Measurements from ENCODE around the gene CD302.
"Not testable (repeated sequence)": the region's sequence is repeated elsewhere in the genome, so short reads cannot be mapped to it uniquely, and the experiment has no call there.

Gene CD302

DNA sequence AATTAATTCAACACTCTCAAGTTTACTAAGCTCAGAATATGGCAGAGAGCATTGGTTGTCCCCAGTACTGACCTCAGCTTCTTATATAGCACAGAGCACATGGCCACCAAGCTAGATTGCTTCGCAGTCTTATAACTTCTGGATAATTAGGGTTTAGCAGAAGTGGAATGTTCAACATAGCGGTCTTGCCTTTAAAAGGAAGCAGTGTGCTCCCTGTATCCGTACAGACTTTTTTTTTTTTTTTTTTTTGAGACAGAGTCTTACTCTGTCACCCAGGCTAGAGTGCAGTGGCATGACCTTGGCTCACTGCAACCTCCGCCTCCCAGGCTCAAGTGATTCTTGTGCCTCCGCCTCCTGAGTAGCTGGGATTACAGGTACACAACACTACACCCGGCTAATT lies 13.3 kb downstream of the CD302 start:
- DNase-seq, H3K9me3 Mint-ChIP-seq, H3K4me1 Mint-ChIP-seq, H3K4me3 Mint-ChIP-seq, CTCF ChIA-PET, H3K36me3 Mint-ChIP-seq, H3K27ac Mint-ChIP-seq: not testable (repeated sequence)
- peaks cover 10% of the 10 kb centered on the region for H3K27me3 Mint-ChIP-seq

DNA sequence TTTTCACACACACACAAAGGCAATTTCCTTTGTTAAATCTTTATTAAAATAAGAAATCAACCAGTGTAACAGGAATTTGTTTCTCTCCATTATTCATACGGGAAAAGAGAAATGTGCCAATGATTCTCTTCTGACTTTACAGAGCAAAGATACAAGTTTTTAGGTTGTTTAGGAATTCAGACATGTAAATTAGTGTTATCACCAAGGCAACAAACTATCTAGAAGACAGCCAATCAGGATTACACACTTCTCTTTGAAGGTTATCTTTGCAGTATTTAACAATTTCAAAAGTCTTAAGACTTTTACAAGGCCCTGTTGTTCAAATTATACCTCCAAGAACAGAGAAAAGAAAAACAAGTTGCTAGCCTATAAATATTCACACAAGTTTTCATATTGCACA lies 14.5 kb downstream of the CD302 start:
- Mint-ChIP-seq H3K4me3 (no peak overlapping the region), H3K36me3 (no peaks in the 10 kb centered on the region), H3K27ac (no peak overlapping the region), H3K9me3 (no peaks in the 10 kb centered on the region), H3K27me3 (peaks cover 10% of the 10 kb centered on the region), H3K4me1 (no peaks in the 10 kb centered on the region)
- DNase-seq = no peak
- CTCF ChIA-PET = no interaction called here

DNA sequence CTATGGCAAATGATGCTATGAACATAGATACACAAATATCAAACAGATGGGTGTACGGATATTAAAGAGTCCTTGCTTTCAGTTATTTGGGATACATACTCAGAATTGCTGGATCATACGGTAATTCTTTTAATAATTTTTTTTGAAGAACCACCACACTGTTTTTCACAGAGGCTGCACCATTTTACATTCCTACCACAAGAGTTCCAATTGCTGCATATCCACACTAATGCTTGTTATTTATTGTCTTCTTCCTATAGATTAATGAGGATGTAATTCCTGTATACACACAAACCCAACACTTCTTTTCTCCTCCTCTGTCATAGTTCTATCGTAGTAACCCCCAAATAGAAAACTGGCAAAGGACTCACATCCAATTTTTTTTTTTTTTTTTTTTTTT lies 21.7 kb downstream of the CD302 start:
- CTCF ChIA-PET = no interaction called here
- H3K4me1 Mint-ChIP-seq = no peaks in the 10 kb centered on the region
- H3K27me3 Mint-ChIP-seq = peaks cover 1% of the 10 kb centered on the region
- H3K4me3 Mint-ChIP-seq = no peak overlapping the region
- peaks cover 24% of the 10 kb centered on the region for H3K36me3 Mint-ChIP-seq
- no peaks in the 10 kb centered on the region for H3K9me3 Mint-ChIP-seq
- no peak overlapping the region for H3K27ac Mint-ChIP-seq
- no peak for DNase-seq

DNA sequence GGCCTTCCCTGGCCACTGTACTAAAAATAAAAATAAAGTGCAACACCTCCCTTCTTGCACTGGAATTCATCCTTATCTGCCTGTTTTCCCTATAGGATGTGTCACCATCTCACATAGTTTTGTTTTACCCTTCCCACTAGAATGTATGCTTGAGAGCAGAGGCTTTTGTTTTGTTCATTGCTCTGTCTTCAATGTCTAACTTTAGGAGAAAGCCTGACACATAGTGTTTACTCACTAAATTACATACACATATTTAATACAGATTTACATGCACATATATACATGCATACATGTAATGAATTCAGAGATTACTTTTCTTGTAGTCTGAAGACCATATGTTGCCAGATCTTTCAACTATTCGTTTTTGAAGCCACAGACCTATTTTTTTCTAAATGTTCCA lies 23.0 kb downstream of the CD302 start:
- Mint-ChIP-seq H3K4me3 (no peak overlapping the region), H3K9me3 (no peaks in the 10 kb centered on the region), H3K36me3 (peaks cover 30% of the 10 kb centered on the region), H3K4me1 (no peaks in the 10 kb centered on the region), H3K27me3 (no peaks in the 10 kb centered on the region), H3K27ac (no peak overlapping the region)
- DNase-seq = no peak
- CTCF ChIA-PET = no interaction called here

DNA sequence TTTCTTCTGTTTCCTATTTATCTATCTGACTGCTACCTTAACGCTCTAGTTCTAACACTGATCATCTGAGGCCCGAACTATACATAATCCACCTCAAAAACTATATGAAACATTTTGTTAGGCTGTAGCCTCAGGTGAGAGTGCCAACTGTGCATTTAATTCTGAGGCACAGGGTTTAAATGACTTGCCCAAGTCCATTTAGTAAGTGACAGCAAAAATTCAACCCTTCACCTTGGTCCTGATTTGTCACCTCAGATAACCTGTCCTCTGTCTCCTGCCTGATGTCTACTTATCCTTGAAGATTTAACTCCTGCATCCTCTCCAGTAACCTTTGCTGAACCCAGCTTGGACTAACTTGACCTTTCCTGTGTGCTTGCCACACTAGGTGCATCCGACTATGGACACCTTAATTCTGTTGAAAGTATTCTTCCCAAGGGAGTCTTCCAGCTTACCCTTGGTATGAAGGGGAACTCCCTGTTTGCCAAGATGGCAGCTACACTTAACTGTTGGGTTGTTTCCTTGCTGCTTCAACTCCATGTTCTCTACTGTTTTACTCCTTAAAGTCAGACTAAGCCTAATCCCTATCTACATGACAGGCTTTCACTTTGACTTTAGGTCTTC lies 23.5 kb downstream of the CD302 start:
- DNase-seq = no peak

DNA sequence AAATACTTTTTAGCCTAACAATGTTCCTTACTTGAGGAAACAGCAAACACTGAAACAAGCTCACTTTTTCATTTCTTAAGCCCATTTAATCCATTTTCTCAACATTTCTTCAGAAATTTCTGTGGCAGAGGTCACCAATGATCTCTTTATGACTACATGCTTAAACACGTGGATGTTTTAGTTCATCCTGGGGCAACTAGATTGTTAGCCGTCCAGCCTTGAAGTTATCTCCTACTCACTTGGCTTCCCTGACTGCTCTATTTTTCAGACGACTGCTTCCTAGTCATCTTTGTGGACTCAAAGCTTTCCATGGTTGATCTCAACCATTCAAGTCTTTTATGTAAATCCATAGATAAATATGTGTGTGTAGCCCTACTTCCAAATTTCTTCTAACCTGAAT lies 24.1 kb downstream of the CD302 start:
- CTCF ChIA-PET = no interaction called here
- H3K4me1 Mint-ChIP-seq = no peaks in the 10 kb centered on the region
- H3K27me3 Mint-ChIP-seq = no peaks in the 10 kb centered on the region
- no peaks in the 10 kb centered on the region for H3K9me3 Mint-ChIP-seq
- no peak for DNase-seq
- H3K4me3 Mint-ChIP-seq = no peak overlapping the region
- H3K27ac Mint-ChIP-seq = no peak overlapping the region
- H3K36me3 Mint-ChIP-seq = peaks cover 34% of the 10 kb centered on the region

More for the DNA sequence above, 23.5 kb downstream of the CD302 start:
- Mint-ChIP-seq H3K4me3 (no peak overlapping the region), H3K27me3 (no peaks in the 10 kb centered on the region), H3K4me1 (no peaks in the 10 kb centered on the region), H3K36me3 (peaks cover 30% of the 10 kb centered on the region), H3K27ac (peak overlapping the region; percentile 47), H3K9me3 (no peaks in the 10 kb centered on the region)
- CTCF ChIA-PET = no interaction called here

DNA sequence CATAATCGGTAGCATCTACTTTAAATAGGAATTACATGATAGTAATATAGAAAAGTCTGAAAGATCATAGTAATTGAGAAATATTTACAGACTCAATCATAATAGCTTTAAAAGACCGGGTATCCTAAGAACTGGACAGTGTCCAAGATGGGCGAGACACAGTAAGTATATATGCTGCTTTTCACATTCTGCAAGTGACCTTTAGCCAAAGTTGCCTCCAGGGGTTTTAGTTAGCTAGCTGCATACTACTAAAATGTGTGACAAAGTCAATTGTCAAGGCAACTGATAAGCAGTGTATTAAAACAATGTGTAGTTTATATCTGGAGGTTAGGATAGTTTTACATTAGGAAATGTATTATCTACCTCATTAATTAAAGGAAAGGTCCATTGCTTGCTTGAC lies 24.6 kb downstream of the CD302 start:
- DNase-seq = no peak
- no peak overlapping the region for H3K27ac Mint-ChIP-seq
- no peak overlapping the region for H3K4me3 Mint-ChIP-seq
- H3K36me3 Mint-ChIP-seq = peaks cover 36% of the 10 kb centered on the region
- no peaks in the 10 kb centered on the region for H3K4me1 Mint-ChIP-seq
- H3K27me3 Mint-ChIP-seq = no peaks in the 10 kb centered on the region
- no peaks in the 10 kb centered on the region for H3K9me3 Mint-ChIP-seq
- CTCF ChIA-PET = no interaction called here

DNA sequence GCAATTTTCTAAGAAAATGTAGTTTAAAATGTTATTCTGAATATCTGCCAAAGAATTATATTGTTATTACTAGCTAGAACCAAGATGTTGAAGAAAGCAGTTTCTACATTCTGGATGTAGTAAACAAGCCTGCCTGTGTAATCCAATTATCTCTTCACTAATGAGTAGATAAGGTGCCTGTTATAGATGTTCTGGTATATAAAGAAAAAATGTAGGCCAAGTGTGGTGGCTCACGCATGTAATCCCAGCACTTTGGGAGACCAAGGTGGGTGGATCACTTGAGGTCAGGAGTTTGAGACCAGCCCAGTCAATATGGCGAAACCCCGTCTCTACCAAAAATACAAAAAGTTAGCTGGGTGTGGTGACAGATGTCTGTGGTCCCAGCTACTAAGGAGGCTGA lies 28.9 kb downstream of the CD302 start:
- Mint-ChIP-seq H3K36me3 (peaks cover 53% of the 10 kb centered on the region), H3K4me3 (no peak overlapping the region), H3K27me3 (no peaks in the 10 kb centered on the region), H3K9me3 (no peaks in the 10 kb centered on the region), H3K27ac (peak overlapping the region; percentile 72), H3K4me1 (no peaks in the 10 kb centered on the region)
- DNase-seq = no peak
- CTCF ChIA-PET = interaction anchor here (1.0 kb wide), 1 partner anchor 23 kb away, joined by 3 read pairs; no protein-coding TSS in a partner anchor

DNA sequence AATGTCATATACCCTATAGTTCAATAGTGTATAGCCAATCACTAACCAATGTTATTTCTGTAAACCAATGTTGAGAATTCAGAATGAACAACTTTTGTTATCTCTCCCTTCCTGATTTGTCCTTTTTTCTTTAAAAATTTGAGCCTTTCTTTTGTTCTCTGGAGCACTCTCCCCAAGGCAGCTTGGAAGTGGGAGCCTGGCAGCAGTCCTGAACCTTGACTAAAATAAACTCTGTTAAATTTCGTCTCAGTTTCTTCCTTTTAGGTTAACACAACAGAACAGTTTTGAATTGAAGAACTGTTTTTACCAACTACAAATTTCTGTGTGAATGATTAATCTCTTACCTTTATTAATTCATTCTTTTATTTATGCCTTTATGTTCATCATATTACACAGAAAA lies 35.9 kb downstream of the CD302 start:
- no peak for DNase-seq
- H3K36me3 Mint-ChIP-seq = peaks cover 55% of the 10 kb centered on the region
- no peak overlapping the region for H3K27ac Mint-ChIP-seq
- CTCF ChIA-PET = no interaction called here
- H3K27me3 Mint-ChIP-seq = no peaks in the 10 kb centered on the region
- no peak overlapping the region for H3K4me3 Mint-ChIP-seq
- H3K4me1 Mint-ChIP-seq = peaks cover 2% of the 10 kb centered on the region
- no peaks in the 10 kb centered on the region for H3K9me3 Mint-ChIP-seq

DNA sequence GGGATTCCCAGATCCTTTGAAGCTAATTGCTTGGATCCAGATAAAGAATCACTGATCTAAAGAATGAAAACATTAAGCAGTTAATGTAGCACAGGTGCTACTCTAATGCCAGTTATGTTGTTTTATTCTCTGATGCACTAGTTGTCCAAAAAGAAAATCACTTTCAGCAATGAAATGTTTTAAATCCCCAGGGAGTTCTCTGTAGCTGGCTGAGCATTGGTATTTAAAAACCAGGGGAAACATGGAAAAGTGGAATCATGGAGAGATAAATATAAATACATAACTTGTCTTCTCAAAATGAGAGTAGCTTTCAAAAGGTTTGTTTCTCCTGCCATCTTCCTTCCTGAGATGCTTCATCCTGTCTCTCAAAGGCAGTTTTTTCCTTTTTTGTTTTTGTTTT lies 37.7 kb downstream of the CD302 start:
- DNase-seq = no peak
- no peak overlapping the region for H3K27ac Mint-ChIP-seq
- no peaks in the 10 kb centered on the region for H3K9me3 Mint-ChIP-seq
- peaks cover 44% of the 10 kb centered on the region for H3K36me3 Mint-ChIP-seq
- H3K27me3 Mint-ChIP-seq = no peaks in the 10 kb centered on the region
- no peak overlapping the region for H3K4me3 Mint-ChIP-seq
- CTCF ChIA-PET = no interaction called here
- H3K4me1 Mint-ChIP-seq = peaks cover 2% of the 10 kb centered on the region

DNA sequence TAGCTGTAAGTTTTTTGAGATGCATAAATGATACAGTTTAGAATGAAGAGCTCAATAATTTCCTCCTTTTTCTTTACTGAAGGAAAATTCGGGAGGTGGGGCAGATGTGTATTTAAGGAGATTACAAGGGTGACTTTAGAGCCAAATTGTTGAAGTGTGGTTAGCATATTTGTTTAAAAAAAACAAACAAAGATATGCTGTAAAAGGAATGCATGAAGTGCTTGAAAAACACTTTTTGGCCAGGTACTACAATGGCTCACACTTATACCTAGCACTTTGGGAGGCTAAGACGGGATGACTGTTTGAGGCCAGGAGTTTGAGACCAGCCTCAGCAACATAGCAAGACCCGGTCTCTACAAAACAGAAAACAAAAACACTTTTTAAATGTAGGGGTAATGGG lies 38.4 kb downstream of the CD302 start:
- Mint-ChIP-seq H3K9me3 (no peaks in the 10 kb centered on the region), H3K4me3 (no peak overlapping the region), H3K27ac (no peak overlapping the region), H3K36me3 (peaks cover 39% of the 10 kb centered on the region), H3K4me1 (peaks cover 2% of the 10 kb centered on the region), H3K27me3 (no peaks in the 10 kb centered on the region)
- no peak for DNase-seq
- CTCF ChIA-PET = interaction anchor here (1.0 kb wide), 1 partner anchor 12 kb away, joined by 3 read pairs; no protein-coding TSS in a partner anchor

DNA sequence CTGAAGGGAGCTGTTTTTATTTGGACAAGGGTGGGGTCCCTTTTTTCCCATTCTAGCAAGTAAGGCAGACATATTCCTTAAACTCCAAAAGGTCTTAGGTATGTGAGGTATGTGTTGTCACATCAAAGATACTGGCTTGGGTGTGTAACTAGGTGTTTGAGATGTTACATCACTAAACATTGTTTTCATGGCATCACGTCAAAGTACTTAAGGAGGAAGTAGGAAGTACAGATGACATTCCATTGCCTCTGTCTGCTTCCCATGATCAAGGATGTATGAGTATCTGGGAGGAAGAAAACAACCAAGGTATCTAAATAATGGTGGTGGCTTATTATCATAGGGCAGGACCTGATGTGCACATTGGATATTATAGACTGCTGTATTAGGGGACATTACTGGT lies 39.3 kb downstream of the CD302 start:
- no peak overlapping the region for H3K27ac Mint-ChIP-seq
- DNase-seq = no peak
- H3K4me1 Mint-ChIP-seq = peaks cover 2% of the 10 kb centered on the region
- H3K27me3 Mint-ChIP-seq = no peaks in the 10 kb centered on the region
- no peaks in the 10 kb centered on the region for H3K9me3 Mint-ChIP-seq
- CTCF ChIA-PET = interaction anchor here (1.0 kb wide), 1 partner anchor 11 kb away, joined by 3 read pairs; no protein-coding TSS in a partner anchor
- H3K36me3 Mint-ChIP-seq = peaks cover 37% of the 10 kb centered on the region
- no peak overlapping the region for H3K4me3 Mint-ChIP-seq

DNA sequence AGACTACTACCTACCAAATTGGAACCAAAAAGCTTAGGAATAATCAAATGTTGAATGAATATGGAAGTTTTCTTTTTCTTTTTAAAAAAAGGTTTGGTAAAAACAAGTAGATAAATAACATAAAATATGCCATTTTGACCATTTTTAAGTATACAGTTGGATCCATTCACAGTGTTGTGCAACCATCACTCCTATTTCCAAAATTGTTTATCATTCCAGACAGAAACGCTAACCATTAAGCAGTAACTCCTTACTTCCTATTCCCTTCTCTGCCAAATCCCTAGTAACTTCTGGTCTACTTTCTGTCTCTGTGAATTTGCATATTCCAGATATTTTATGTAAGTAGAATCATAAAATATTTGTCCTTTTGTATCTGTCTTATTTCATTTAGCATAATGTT lies 39.8 kb downstream of the CD302 start:
- CTCF ChIA-PET = no interaction called here
- no peak for DNase-seq
- H3K27ac Mint-ChIP-seq = no peak overlapping the region

DNA sequence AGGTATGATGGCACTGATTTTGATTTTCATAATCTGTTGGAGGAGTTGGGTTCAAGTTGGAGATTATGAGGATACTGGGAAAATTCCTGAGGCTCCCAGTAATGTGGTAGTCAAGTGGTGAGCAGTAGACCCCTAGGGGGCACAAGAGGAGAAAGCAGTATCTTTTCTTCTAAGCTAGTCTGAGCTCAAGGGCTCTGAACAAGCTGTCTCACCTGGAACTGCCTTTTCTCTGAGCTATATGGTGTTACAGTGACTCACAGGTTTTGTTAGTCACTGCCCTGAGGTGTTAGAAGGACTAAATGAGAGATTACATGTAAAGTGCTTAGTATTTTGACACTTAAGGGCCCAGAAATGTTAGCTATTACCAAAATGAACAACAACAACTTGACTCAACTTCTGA lies 42.2 kb downstream of the CD302 start:
- Mint-ChIP-seq H3K36me3 (peaks cover 41% of the 10 kb centered on the region), H3K4me3 (no peak overlapping the region), H3K4me1 (peaks cover 2% of the 10 kb centered on the region), H3K27ac (no peak overlapping the region), H3K27me3 (no peaks in the 10 kb centered on the region), H3K9me3 (no peaks in the 10 kb centered on the region)
- CTCF ChIA-PET = interaction anchor here (0.9 kb wide), 1 partner anchor 15 kb away, joined by 3 read pairs; no protein-coding TSS in a partner anchor
- no peak for DNase-seq

More for the DNA sequence above, 39.8 kb downstream of the CD302 start:
- Mint-ChIP-seq H3K4me3 (no peak overlapping the region), H3K36me3 (peaks cover 34% of the 10 kb centered on the region), H3K27me3 (no peaks in the 10 kb centered on the region), H3K4me1 (peaks cover 2% of the 10 kb centered on the region), H3K9me3 (no peaks in the 10 kb centered on the region)

DNA sequence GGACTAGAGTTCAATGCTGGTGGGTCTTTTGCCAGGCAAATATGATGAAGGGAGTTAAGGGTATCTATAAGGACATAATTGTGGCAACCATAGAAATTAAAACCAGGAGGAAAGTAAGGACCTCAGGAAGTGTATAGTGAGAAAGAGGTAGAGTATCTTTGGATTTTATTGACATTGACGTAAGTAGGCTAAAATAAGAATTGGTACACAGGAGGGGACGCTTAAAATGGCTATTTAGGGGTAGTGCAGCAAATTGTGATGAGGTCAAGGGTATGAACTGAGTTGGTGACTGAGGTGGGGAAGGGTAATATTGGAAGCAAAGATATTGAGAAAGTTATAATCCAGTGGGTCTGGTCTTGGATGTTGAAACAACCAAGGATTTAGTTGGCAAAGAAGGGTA lies 43.0 kb downstream of the CD302 start:
- H3K27me3 Mint-ChIP-seq = no peaks in the 10 kb centered on the region
- CTCF ChIA-PET = no interaction called here
- no peak overlapping the region for H3K4me3 Mint-ChIP-seq
- H3K27ac Mint-ChIP-seq = no peak overlapping the region
- H3K36me3 Mint-ChIP-seq = peaks cover 36% of the 10 kb centered on the region
- DNase-seq = no peak
- no peaks in the 10 kb centered on the region for H3K9me3 Mint-ChIP-seq
- H3K4me1 Mint-ChIP-seq = no peaks in the 10 kb centered on the region

DNA sequence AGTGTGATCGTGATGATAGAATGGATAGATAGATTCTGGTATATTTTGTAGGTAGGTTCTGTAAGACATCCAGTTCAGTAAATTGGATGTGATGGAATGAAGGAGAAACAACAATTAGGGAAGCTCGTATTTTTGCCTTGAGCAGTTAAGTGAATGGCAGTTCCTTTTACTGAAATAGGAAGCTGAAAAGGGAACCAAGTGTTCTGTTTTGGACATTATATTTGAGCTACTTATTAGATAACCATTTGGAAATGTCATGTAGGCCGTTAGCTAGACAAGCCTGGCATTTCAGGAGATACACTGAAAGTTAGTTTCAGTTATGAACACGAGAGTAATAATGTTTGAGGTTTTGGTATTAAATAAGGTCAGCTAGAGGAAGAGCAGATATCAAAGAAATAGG lies 44.2 kb downstream of the CD302 start:
- CTCF ChIA-PET = no interaction called here

More for the DNA sequence above, 44.2 kb downstream of the CD302 start:
- Mint-ChIP-seq H3K4me1 (no peaks in the 10 kb centered on the region), H3K4me3 (no peak overlapping the region), H3K9me3 (no peaks in the 10 kb centered on the region), H3K27ac (no peak overlapping the region), H3K36me3 (peaks cover 37% of the 10 kb centered on the region), H3K27me3 (no peaks in the 10 kb centered on the region)
- DNase-seq = no peak
